ENCODE results near the gene PTPRE. TPM values are rescaled to one million over a fixed set of nuclear protein-coding genes. Genes with fewer than 3 reads are reported as not detected.
A peak's percentile ranks its signal among the peaks of the same experiment; 100 is the strongest.

PTPRE gene
- total RNA-seq, 1 donor from 2014 or later, result 33.6 TPM

- Mint-ChIP-seq H3K9me3 (no peaks in the 10 kb centered on the region), H3K36me3 (ENCODE audit: low read depth) (peaks cover 2% of the 10 kb centered on the region), H3K27me3 (peaks cover 2% of the 10 kb centered on the region), H3K27ac (no peak overlapping the region), H3K4me3 (no peak overlapping the region), H3K4me1 (peaks cover 16% of the 10 kb centered on the region)
- DNase-seq, result no peak
- intact Hi-C loops (cut with micrococcal nuclease), result no loop called here
Observed at GRCh38 chr10:128043259-128044045, 136.5 kb downstream of the PTPRE start.

GRCh38 chr10:128044186-128044585, 137.3 kb downstream of the PTPRE start:
- Mint-ChIP-seq H3K4me1 (peaks cover 21% of the 10 kb centered on the region), H3K27ac (no peak overlapping the region), H3K36me3 (ENCODE audit: low read depth) (peaks cover 7% of the 10 kb centered on the region), H3K4me3 (no peak overlapping the region), H3K27me3 (peaks cover 2% of the 10 kb centered on the region), H3K9me3 (no peaks in the 10 kb centered on the region)
- DNase-seq, result no peak
- intact Hi-C loops (cut with micrococcal nuclease), result no loop called here

GRCh38 chr10:128044961-128045832, 138.3 kb downstream of the PTPRE start:
- intact Hi-C loops (cut with micrococcal nuclease), result no loop called here
- no peaks in the 10 kb centered on the region for H3K9me3 Mint-ChIP-seq
- H3K36me3 Mint-ChIP-seq (ENCODE audit: low read depth), result peaks cover 16% of the 10 kb centered on the region
- H3K27me3 Mint-ChIP-seq, result no peaks in the 10 kb centered on the region
- peaks cover 31% of the 10 kb centered on the region for H3K4me1 Mint-ChIP-seq
- H3K4me3 Mint-ChIP-seq, result no peak overlapping the region
- H3K27ac Mint-ChIP-seq, result peak overlapping the region; percentile 48
- no peak for DNase-seq

DNA sequence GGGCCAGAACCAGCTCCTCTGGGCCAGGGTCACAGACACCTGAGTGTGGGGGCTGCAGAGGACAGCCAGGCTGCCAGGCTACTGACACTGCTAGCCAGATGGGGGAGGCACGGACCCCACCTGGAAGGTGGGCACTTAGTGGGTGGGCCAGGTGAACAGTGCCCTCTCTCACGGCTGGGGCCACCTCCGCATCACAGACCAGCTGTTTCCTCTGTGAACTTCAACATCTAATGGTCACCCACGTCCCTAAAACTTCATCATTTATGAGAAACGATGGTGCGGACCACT, 138.9 kb downstream of the PTPRE start:
- Mint-ChIP-seq H3K27me3 (no peaks in the 10 kb centered on the region), H3K36me3 (ENCODE audit: low read depth) (peaks cover 22% of the 10 kb centered on the region), H3K4me3 (peak overlapping the region; percentile 86), H3K27ac (peak overlapping the region; percentile 58), H3K4me1 (peaks cover 36% of the 10 kb centered on the region), H3K9me3 (no peaks in the 10 kb centered on the region)
- no peak for DNase-seq
- intact Hi-C loops (cut with micrococcal nuclease), result no loop called here

DNA sequence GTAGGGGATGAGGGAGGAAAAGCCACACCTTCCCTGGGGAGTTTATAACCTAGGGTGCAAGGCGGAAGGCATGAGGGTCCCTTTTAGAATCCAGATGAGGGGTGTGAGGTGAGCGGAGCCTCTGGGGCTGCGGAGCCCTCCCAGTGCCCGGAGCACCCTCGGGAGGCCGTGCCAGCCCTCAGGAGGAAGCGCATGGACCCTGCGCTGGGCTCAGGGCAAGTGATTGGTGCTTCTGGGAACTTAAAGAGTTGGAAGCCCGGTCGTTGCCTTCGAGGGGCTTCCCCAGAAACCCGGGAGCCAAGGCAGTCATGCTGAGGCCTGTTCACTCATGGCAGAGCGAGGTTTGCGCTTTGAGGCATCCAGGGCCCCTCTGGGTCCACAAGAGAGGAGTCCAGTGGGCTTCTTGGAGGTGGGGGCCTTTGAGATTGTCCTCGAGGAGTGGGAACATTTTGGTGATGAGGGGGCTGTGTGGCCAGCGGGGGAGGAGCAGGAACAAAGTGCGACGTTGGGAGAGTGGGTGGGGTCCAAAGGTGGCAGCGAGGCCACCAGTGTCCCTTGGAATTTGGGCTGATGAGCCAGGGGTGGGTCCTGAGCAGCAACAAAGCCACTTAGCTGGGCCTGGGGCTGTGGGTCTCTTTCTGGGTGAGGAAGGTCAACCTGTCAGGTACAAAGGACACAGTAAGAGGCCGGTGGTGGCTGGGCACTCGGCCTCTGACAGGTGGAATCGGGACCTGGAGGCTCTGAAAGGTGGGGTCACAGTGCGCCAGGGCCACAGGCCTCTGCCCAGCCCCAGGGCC, 139.5 kb downstream of the PTPRE start:
- intact Hi-C loops (cut with micrococcal nuclease), result no loop called here
- Mint-ChIP-seq H3K27ac (peak overlapping the region; percentile 90), H3K27me3 (no peaks in the 10 kb centered on the region), H3K4me1 (peaks cover 40% of the 10 kb centered on the region), H3K36me3 (ENCODE audit: low read depth) (peaks cover 27% of the 10 kb centered on the region), H3K9me3 (no peaks in the 10 kb centered on the region), H3K4me3 (peak overlapping the region; percentile 86)
- DNase-seq, result no peak

DNA sequence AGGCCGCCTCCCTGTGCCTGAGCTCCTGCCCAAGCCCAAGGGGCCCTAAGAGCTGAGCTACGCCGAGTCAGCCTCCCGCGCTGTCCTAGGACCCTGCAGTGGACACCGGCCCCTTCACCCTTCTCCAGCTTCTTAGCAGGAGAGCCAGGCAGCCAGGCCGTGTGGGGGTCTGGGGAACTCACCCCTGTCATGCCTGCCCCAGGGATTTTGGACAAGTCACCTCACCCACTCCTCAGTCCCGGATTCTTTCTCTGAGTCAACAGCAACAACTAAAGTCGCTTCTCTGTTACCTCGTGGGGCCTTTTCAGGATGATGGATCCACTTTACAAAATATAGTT, 140.0 kb downstream of the PTPRE start:
- DNase-seq, result no peak
- intact Hi-C loops (cut with micrococcal nuclease), result loop anchor here (1.0 kb wide), 3 partner anchors 12 to 78 kb away; no protein-coding TSS in a partner anchor
- Mint-ChIP-seq H3K9me3 (no peaks in the 10 kb centered on the region), H3K27ac (peak overlapping the region; percentile 90), H3K4me1 (peaks cover 43% of the 10 kb centered on the region), H3K4me3 (peak overlapping the region; percentile 86), H3K27me3 (no peaks in the 10 kb centered on the region), H3K36me3 (ENCODE audit: low read depth) (peaks cover 30% of the 10 kb centered on the region)

DNA sequence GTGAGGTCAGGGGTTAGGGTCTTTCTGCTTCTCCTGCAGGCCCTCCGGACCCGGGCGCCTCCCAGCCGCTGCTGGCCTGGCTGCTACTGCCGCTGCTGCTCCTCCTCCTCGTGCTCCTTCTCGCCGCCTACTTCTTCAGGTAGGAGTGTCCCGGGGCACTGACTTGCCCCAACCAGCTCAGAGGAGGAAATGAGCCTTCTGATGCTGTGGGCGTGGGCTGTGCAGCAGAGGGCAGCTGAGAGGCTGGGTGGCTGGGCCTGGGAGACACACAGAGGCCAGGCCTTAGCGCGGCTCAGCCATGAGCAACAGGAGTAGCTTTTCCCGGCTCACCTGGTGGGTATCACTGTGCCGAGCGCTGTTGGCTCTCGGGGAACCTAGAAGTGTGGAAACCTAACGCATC, 140.4 kb downstream of the PTPRE start:
- no peaks in the 10 kb centered on the region for H3K27me3 Mint-ChIP-seq
- intact Hi-C loops (cut with micrococcal nuclease), result loop anchor here (1.0 kb wide), 3 partner anchors 12 to 78 kb away; no protein-coding TSS in a partner anchor

DNA sequence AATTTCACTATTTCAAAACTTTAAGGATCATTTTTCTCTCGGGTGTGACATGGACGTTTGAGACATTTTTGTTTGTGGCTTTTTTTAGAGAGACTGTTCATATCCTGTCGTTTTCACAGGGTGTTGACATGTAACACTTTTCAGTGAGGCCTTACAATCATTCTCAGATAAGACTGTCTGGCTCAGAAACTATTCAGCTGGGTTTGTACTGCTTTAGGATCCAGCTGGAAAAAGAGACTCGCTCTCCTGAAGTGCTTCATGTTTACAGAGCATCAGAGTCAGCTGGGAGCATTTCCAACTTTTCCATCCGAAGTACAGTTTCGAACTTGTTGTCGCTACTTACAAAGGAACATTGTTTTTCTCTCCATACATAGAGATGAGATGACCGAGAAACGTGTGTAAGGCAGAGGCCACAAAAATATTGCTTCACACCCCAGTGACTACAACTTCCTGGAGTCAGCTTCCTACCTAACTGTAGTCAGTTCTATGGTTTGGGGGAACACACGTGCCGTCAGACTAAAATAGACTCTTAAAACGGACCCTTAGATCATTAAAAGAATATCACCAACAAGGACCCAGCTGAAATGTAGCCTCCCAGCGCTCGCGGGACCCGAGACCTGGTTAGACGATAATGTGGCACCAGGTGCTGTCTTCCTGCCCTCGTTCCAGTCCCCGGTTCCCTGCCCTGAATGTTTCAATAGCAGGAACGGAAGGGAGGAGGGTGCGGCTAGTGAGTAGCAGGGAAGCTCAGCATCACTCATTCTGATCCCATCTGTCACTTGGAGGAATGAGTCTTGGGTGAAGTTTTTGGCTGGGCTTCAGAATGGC, 141.3 kb downstream of the PTPRE start:
- H3K4me1 Mint-ChIP-seq, result peaks cover 48% of the 10 kb centered on the region

More for the DNA sequence above, 140.4 kb downstream of the PTPRE start:
- peaks cover 48% of the 10 kb centered on the region for H3K4me1 Mint-ChIP-seq
- peak; percentile 96 for DNase-seq
- H3K4me3 Mint-ChIP-seq, result peak overlapping the region; percentile 86
- H3K36me3 Mint-ChIP-seq (ENCODE audit: low read depth), result peaks cover 34% of the 10 kb centered on the region
- H3K27ac Mint-ChIP-seq, result peak overlapping the region; percentile 90
- H3K9me3 Mint-ChIP-seq, result no peaks in the 10 kb centered on the region

DNA sequence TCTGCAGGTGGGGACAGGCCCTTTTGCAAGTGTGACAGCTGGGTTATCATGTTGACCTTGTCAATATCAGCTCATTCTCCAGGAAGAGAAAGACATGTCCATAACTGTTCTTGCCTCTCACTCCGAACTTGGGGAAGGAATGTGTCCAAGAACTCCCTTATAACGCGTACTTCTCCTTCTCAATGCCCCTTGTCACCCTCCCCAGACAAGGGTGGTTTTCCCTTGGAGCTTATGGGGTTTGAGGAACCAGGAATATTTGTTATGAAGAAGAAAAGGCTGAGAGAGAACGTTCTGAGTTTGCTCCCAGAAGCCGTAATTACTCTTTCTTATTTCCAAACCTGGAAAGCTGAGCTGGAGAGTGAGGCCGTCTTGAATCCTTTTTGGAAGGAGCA, 141.9 kb downstream of the PTPRE start:
- no peak for DNase-seq
- Mint-ChIP-seq H3K36me3 (ENCODE audit: low read depth) (peaks cover 39% of the 10 kb centered on the region), H3K4me3 (peak overlapping the region; percentile 86), H3K27me3 (no peaks in the 10 kb centered on the region), H3K27ac (peak overlapping the region; percentile 90), H3K9me3 (no peaks in the 10 kb centered on the region), H3K4me1 (peaks cover 48% of the 10 kb centered on the region)
- intact Hi-C loops (cut with micrococcal nuclease), result loop anchor here (1.0 kb wide), 1 partner anchor 58 kb away; no protein-coding TSS in a partner anchor

More for the DNA sequence above, 141.3 kb downstream of the PTPRE start:
- Mint-ChIP-seq H3K36me3 (ENCODE audit: low read depth) (peaks cover 39% of the 10 kb centered on the region), H3K27ac (peak overlapping the region; percentile 90), H3K27me3 (no peaks in the 10 kb centered on the region), H3K4me3 (peak overlapping the region; percentile 86), H3K9me3 (no peaks in the 10 kb centered on the region)
- intact Hi-C loops (cut with micrococcal nuclease), result loop anchor here (1.0 kb wide), 4 partner anchors 13 to 77 kb away; no protein-coding TSS in a partner anchor
- DNase-seq, result peak; percentile 77

GRCh38 chr10:128049226-128050120, 142.6 kb downstream of the PTPRE start:
- Mint-ChIP-seq H3K4me3 (peak overlapping the region; percentile 86), H3K4me1 (peaks cover 48% of the 10 kb centered on the region), H3K36me3 (ENCODE audit: low read depth) (peaks cover 44% of the 10 kb centered on the region), H3K9me3 (no peaks in the 10 kb centered on the region), H3K27ac (peak overlapping the region; percentile 90), H3K27me3 (no peaks in the 10 kb centered on the region)
- no peak for DNase-seq
- intact Hi-C loops (cut with micrococcal nuclease), result no loop called here

GRCh38 chr10:128050121-128050516, 143.2 kb downstream of the PTPRE start:
- no peak for DNase-seq
- no peaks in the 10 kb centered on the region for H3K27me3 Mint-ChIP-seq
- peaks cover 48% of the 10 kb centered on the region for H3K36me3 Mint-ChIP-seq (ENCODE audit: low read depth)
- H3K9me3 Mint-ChIP-seq, result no peaks in the 10 kb centered on the region
- H3K4me1 Mint-ChIP-seq, result peaks cover 48% of the 10 kb centered on the region
- H3K27ac Mint-ChIP-seq, result peak overlapping the region; percentile 45
- H3K4me3 Mint-ChIP-seq, result peak overlapping the region; percentile 86
- intact Hi-C loops (cut with micrococcal nuclease), result no loop called here

GRCh38 chr10:128050936-128051335, 144.0 kb downstream of the PTPRE start:
- Mint-ChIP-seq H3K4me1 (peaks cover 50% of the 10 kb centered on the region), H3K27ac (peak overlapping the region; percentile 45), H3K36me3 (ENCODE audit: low read depth) (peaks cover 56% of the 10 kb centered on the region), H3K4me3 (no peak overlapping the region), H3K27me3 (no peaks in the 10 kb centered on the region), H3K9me3 (no peaks in the 10 kb centered on the region)
- intact Hi-C loops (cut with micrococcal nuclease), result no loop called here
- no peak for DNase-seq

Measured in activated CD4-positive, alpha-beta T cell treated with anti-CD3 and anti-CD28 coated beads, Interleukin-2, amount 10 ng/mL, durations not matched to agents 24 days and 14 days (primary cell).